Stimulated activated naive CD4-positive, alpha-beta T cell (primary cell): ENCODE measurements around the gene GARIN5B.

Experiments used
- DNase-seq, 6 experiments: peaks; one replicate each; lab custom pipeline; 2025; lab: John Stamatoyannopoulos, UW

The GARIN5B gene

GRCh38 chr19:55370305-55370988 is 7.4 kb upstream of the GARIN5B start, which contains the start of gene IL11:
TSS of gene IL11 (minus strand) at chr19:55370463. CDS start at chr19:55370310, 153 bp downstream.
- DNase-seq: no peak

GRCh38 chr19:55369653-55370304 is 6.7 kb upstream of the GARIN5B start:
- peak in 3 of 6 experiments; percentile 18 to 31 (median 20) for DNase-seq

- no peak for DNase-seq
Observed at GRCh38 chr19:55368701-55369563, 5.9 kb upstream of the GARIN5B start.

GRCh38 chr19:55368106-55368505 is 5.0 kb upstream of the GARIN5B start:
- no peak for DNase-seq

GRCh38 chr19:55366790-55367189 is 3.7 kb upstream of the GARIN5B start:
- no peak for DNase-seq

GRCh38 chr19:55365964-55366363 is 2.9 kb upstream of the GARIN5B start:
- no peak for DNase-seq

- no peak for DNase-seq
Observed at GRCh38 chr19:55365245-55365644, 2.2 kb upstream of the GARIN5B start.

GRCh38 chr19:55362174-55362989 is 678 bp downstream of the GARIN5B start:
- no peak for DNase-seq

GRCh38 chr19:55360902-55361301 is 2.2 kb downstream of the GARIN5B start:
- DNase-seq: no peak

GRCh38 chr19:55358943-55359908 is 3.8 kb downstream of the GARIN5B start:
- no peak for DNase-seq

GRCh38 chr19:55358493-55358892 is 4.6 kb downstream of the GARIN5B start:
- no peak for DNase-seq

GRCh38 chr19:55355213-55355821 is 7.7 kb downstream of the GARIN5B start:
- DNase-seq: no peak

- no peak for DNase-seq
Observed at GRCh38 chr19:55354698-55355212, 8.3 kb downstream of the GARIN5B start, which contains the start of gene COX6B2. TSS of gene COX6B2 (minus strand) at chr19:55354719. CDS start at chr19:55354521, 198 bp downstream.

GRCh38 chr19:55353803-55354697 is 9.0 kb downstream of the GARIN5B start:
- peak in 5 of 6 experiments; percentile 51 to 75 (median 65) for DNase-seq

GRCh38 chr19:55353356-55353802 is 9.7 kb downstream of the GARIN5B start:
- DNase-seq: peak in 1 of 6 experiments; percentile 48

GRCh38 chr19:55352549-55353145 is 10.4 kb downstream of the GARIN5B start:
- DNase-seq: no peak

GRCh38 chr19:55352040-55352439 is 11.0 kb downstream of the GARIN5B start:
- no peak for DNase-seq
